Loucy (cell line): Measurements from ENCODE around the gene CFAP92.

ENCODE experiments used
- H2AFZ ChIP-seq: fragments of 200-600 bp; sonication (generic); 2 replicates; pipeline ENCODE4 v1.6.0; 2016; ENCODE audit warnings: antibody characterized with exemption, mild to moderate bottlenecking, low read length, moderate library complexity
- H3F3A ChIP-seq: fragments of 200-600 bp; 2 replicates; pipeline ENCODE4 v1.6.0; 2016; ENCODE audit warnings: antibody characterized with exemption, low read depth, mild to moderate bottlenecking
- H3K27me3 ChIP-seq: fragments of 200-600 bp; sonication (generic); 2 replicates; pipeline ENCODE4 v1.6.1; 2014; ENCODE audit warnings: low read length, mild to moderate bottlenecking; ENCODE audit not compliant: insufficient read depth, poor library complexity, severe bottlenecking
- H3K36me3 ChIP-seq: fragments of 200-600 bp; sonication (generic); 2 replicates; pipeline ENCODE4 v1.6.1; 2016; ENCODE audit warnings: low read length; ENCODE audit not compliant: insufficient read depth
- H3K4me1 ChIP-seq: fragments of 200-600 bp; sonication (generic); 2 replicates; pipeline ENCODE4 v1.5.1; 2014; ENCODE audit warnings: low read length, mild to moderate bottlenecking; ENCODE audit not compliant: insufficient read depth, poor library complexity, severe bottlenecking
- H3K4me2 ChIP-seq: fragments of 200-600 bp; sonication (generic); 2 replicates; pipeline ENCODE4 v1.6.0; 2014; ENCODE audit warnings: antibody characterized with exemption, low read length, low read depth, mild to moderate bottlenecking; ENCODE audit not compliant: poor library complexity, severe bottlenecking
- H3K4me3 ChIP-seq: fragments of 200-600 bp; sonication (generic); 2 replicates; pipeline ENCODE4 v1.5.1; 2014; ENCODE audit warnings: low read length, mild to moderate bottlenecking, mixed read lengths; ENCODE audit not compliant: poor library complexity, severe bottlenecking
- H3K79me2 ChIP-seq: fragments of 200-600 bp; sonication (generic); 2 replicates; pipeline ENCODE4 v1.6.1; 2014; ENCODE audit warnings: low read length; ENCODE audit not compliant: insufficient read depth
- H3K9ac ChIP-seq: fragments of 200-600 bp; sonication (generic); 2 replicates; pipeline ENCODE4 v1.6.0; 2014; ENCODE audit warnings: mild to moderate bottlenecking, low read depth, low read length, moderate library complexity; ENCODE audit not compliant: poor library complexity, severe bottlenecking
- H3K9me2 ChIP-seq: fragments of 200-600 bp; sonication (generic); replicated peaks from 2 replicates; pipeline ENCODE4 v1.6.1; 2016; ENCODE audit warnings: low read depth, low read length, mixed read lengths
- H3K9me3 ChIP-seq: fragments of 200-600 bp; sonication (generic); 2 replicates; pipeline ENCODE4 v1.6.1; 2014; ENCODE audit warnings: mild to moderate bottlenecking, antibody characterized with exemption, low read length, low read depth; ENCODE audit not compliant: insufficient read depth
- H4K20me1 ChIP-seq: fragments of 200-600 bp; sonication (generic); 2 replicates; pipeline ENCODE4 v1.6.0; 2014; ENCODE audit warnings: antibody characterized with exemption, low read length, mild to moderate bottlenecking; ENCODE audit not compliant: insufficient read depth, poor library complexity, severe bottlenecking
- CTCF ChIP-seq: fragments of 200-600 bp; sonication (generic); conservative IDR thresholded peaks from 2 replicates; pipeline ENCODE4 v1.5.1; 2014; ENCODE audit warnings: mild to moderate bottlenecking, antibody characterized with exemption, low read length
- EZH2phosphoT487 ChIP-seq: fragments of 200-600 bp; IDR thresholded peaks from 2 replicates; pipeline ENCODE4 v1.6.1; 2018; ENCODE audit warnings: antibody characterized with exemption, mild to moderate bottlenecking, moderate library complexity, borderline replicate concordance

The CFAP92 gene

GRCh38 chr3:129033633-129034321 is 39.9 kb upstream of the CFAP92 start:
- Histone ChIP-seq H4K20me1 (no peaks in the 10 kb centered on the region), H3K27me3 (no peaks in the 10 kb centered on the region), H2AFZ (no peak overlapping the region), H3K4me3 (no peak overlapping the region), H3K9me3 (no peaks in the 10 kb centered on the region), H3F3A (peaks cover 4% of the 10 kb centered on the region; the same call in 1 of the 2 replicates), H3K4me2 (no peak overlapping the region), H3K9ac (no peak overlapping the region), H3K9me2 (no peaks in the 10 kb centered on the region), H3K36me3 (no peaks in the 10 kb centered on the region), H3K4me1 (peaks cover 17% of the 10 kb centered on the region), H3K79me2 (no peaks in the 10 kb centered on the region)
- TF ChIP-seq EZH2phosphoT487 (no peak), CTCF (no peak)

DNA sequence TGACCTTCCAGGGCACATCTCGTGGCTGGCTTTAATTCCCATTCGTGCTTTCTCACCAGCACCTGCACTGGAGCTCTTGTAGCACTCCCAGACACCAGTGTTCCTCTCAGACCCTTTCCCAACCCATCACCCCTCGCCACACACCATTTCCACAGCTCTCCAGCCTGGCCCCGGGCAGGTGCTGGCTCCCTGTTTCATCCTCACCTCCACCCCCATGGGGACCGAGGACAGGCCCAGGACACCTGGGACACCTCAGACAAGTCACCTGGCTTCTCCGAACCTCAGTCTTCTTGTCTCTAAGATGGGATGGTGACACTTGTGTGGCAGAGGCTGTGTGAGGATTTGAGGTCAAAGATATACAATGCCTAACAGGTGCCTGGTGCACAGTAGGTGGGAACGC is 39.3 kb upstream of the CFAP92 start:
- Histone ChIP-seq H3K9ac (no peak overlapping the region), H3K4me1 (peaks cover 17% of the 10 kb centered on the region), H3K79me2 (no peaks in the 10 kb centered on the region), H3K9me3 (no peaks in the 10 kb centered on the region), H3F3A (peaks cover 4% of the 10 kb centered on the region; the same call in 1 of the 2 replicates), H3K4me2 (no peak overlapping the region), H3K36me3 (no peaks in the 10 kb centered on the region), H4K20me1 (no peaks in the 10 kb centered on the region), H3K27me3 (no peaks in the 10 kb centered on the region), H3K4me3 (no peak overlapping the region), H3K9me2 (no peaks in the 10 kb centered on the region), H2AFZ (no peak overlapping the region)
- TF ChIP-seq EZH2phosphoT487 = no peak
- no peak for TF ChIP-seq CTCF

- Histone ChIP-seq H3K79me2 (no peaks in the 10 kb centered on the region), H3K9me2 (no peaks in the 10 kb centered on the region), H3K36me3 (no peaks in the 10 kb centered on the region), H3K27me3 (no peaks in the 10 kb centered on the region), H4K20me1 (no peaks in the 10 kb centered on the region), H2AFZ (no peak overlapping the region), H3K9me3 (no peaks in the 10 kb centered on the region), H3K9ac (no peak overlapping the region), H3F3A (peaks cover 4% of the 10 kb centered on the region; the same call in 1 of the 2 replicates), H3K4me2 (no peak overlapping the region), H3K4me3 (no peak overlapping the region), H3K4me1 (peaks cover 17% of the 10 kb centered on the region)
- TF ChIP-seq EZH2phosphoT487 (no peak), CTCF (no peak)
Observed at GRCh38 chr3:129032716-129033115, 38.8 kb upstream of the CFAP92 start.
